ENCODE measurements around the gene SKI. TPM values are rescaled to one million over a fixed set of nuclear protein-coding genes. Genes with fewer than 3 reads are reported as not detected.

The SKI gene
- total RNA-seq, 2 experiments from 2014 or later: 4.7 to 11.7 TPM

DNA sequence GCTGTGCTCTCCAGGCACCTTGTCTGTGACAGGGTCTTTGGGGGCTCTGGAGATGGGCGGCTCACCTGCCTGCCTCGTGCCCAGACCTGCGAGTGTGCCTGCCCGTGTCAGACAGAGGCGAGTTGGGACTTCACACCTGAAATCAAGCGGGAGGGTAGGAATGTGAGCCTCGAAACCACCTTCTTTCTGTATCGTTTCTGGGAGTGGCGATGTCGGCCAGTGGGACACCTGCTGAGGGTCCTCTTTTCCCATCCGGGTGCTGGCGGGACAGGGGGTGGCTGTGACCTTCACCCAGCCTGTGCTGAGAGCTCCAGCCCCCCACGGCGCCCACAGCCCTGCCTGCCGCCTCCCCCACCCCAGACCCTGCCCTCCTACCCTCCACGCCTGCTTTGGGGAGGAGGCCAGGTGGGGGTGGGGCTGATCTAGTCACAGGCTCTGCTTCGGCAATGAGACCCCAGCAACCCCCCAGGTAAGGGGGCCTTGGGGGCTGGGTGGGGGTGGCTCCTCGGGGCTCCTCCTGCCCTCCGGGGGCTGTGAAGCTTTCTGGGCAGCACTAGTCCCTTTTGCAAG is 17.9 kb upstream of the SKI start:
- BruUV-seq (replicated peaks): no TSS peak
- Histone ChIP-seq H3K36me3 (ENCODE audit: insufficient read depth, low read length) (no peaks in the 10 kb centered on the region), H3K4me1 (ENCODE audit: insufficient read depth, low read length, poor library complexity, severe bottlenecking) (peaks cover 8% of the 10 kb centered on the region), H3K79me2 (ENCODE audit: insufficient read depth, low read depth, low read length) (no peaks in the 10 kb centered on the region), H3K9me3 (ENCODE audit: low read length) (no peaks in the 10 kb centered on the region), H3K4me2 (ENCODE audit: low read length) (no peak overlapping the region), H2AFZ (ENCODE audit: low read length) (no peak overlapping the region), H3K27ac (ENCODE audit: low read depth, low read length, poor library complexity, severe bottlenecking) (no peak overlapping the region), H4K20me1 (ENCODE audit: insufficient read depth, low read length) (no peaks in the 10 kb centered on the region; the same call in 1 of the 2 replicates), H3K9me2 (ENCODE audit: insufficient read depth, low read length) (no peaks in the 10 kb centered on the region), H3K4me3 (ENCODE audit: low read depth, low read length, poor library complexity, severe bottlenecking) (no peak overlapping the region)
- intact Hi-C loops (cut with micrococcal nuclease; ENCODE audit: unreplicated experiment): no loop called here
- no peak for DNase-seq (ENCODE audit: low spot score)
- TF ChIP-seq, protein P1, sequence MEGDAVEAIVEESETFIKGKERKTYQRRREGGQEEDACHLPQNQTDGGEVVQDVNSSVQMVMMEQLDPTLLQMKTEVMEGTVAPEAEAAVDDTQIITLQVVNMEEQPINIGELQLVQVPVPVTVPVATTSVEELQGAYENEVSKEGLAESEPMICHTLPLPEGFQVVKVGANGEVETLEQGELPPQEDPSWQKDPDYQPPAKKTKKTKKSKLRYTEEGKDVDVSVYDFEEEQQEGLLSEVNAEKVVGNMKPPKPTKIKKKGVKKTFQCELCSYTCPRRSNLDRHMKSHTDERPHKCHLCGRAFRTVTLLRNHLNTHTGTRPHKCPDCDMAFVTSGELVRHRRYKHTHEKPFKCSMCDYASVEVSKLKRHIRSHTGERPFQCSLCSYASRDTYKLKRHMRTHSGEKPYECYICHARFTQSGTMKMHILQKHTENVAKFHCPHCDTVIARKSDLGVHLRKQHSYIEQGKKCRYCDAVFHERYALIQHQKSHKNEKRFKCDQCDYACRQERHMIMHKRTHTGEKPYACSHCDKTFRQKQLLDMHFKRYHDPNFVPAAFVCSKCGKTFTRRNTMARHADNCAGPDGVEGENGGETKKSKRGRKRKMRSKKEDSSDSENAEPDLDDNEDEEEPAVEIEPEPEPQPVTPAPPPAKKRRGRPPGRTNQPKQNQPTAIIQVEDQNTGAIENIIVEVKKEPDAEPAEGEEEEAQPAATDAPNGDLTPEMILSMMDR (conservative IDR thresholded peaks at IDR 0.05; ENCODE audit: low read length): no peak
- TF ChIP-seq EZH2phosphoT487 (IDR thresholded peaks at IDR 0.05; ENCODE audit: borderline replicate concordance, low read depth, low read length): no peak
- CTCF ChIA-PET (ENCODE audit: unreplicated experiment): no interaction called here
- POLR2A ChIA-PET: no interaction called here

DNA sequence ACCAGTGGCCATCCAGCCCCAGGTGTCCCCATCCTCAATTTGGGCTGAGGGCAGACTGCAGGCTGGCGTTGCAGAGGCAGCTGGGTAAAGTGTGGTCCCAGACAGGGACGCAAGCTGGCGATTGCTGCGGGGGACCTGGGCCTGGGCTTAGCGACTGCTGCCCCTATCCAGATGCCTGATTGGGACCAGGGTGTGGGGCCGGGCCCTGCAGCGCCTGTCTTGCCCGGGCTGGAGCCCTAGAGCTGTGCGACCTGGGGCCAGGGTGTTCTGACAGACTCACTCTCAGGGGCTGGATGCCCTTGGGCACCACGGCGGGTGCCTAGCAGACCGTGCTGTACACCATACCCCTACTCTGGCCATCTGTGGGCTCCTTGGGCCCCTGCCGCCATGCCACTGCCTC is 17.3 kb upstream of the SKI start:
- Histone ChIP-seq H4K20me1 (ENCODE audit: insufficient read depth, low read length) (no peaks in the 10 kb centered on the region; the same call in 1 of the 2 replicates), H3K9me3 (ENCODE audit: low read length) (no peaks in the 10 kb centered on the region), H3K4me3 (ENCODE audit: low read depth, low read length, poor library complexity, severe bottlenecking) (no peak overlapping the region), H3K4me1 (ENCODE audit: insufficient read depth, low read length, poor library complexity, severe bottlenecking) (peaks cover 3% of the 10 kb centered on the region), H2AFZ (ENCODE audit: low read length) (no peak overlapping the region), H3K36me3 (ENCODE audit: insufficient read depth, low read length) (no peaks in the 10 kb centered on the region), H3K4me2 (ENCODE audit: low read length) (no peak overlapping the region), H3K9me2 (ENCODE audit: insufficient read depth, low read length) (no peaks in the 10 kb centered on the region), H3K79me2 (ENCODE audit: insufficient read depth, low read depth, low read length) (no peaks in the 10 kb centered on the region), H3K27ac (ENCODE audit: low read depth, low read length, poor library complexity, severe bottlenecking) (no peak overlapping the region)
- no peak for DNase-seq (ENCODE audit: low spot score)
- POLR2A ChIA-PET: interaction anchor here (0.7 kb wide), 1 partner anchor 168 kb away, joined by 3 read pairs; no protein-coding TSS in a partner anchor
- intact Hi-C loops (cut with micrococcal nuclease; ENCODE audit: unreplicated experiment): no loop called here
- no TSS peak for BruUV-seq (replicated peaks)
- CTCF ChIA-PET (ENCODE audit: unreplicated experiment): no interaction called here
- TF ChIP-seq EZH2phosphoT487 (IDR thresholded peaks at IDR 0.05; ENCODE audit: borderline replicate concordance, low read depth, low read length): no peak
- TF ChIP-seq, protein P1 (conservative IDR thresholded peaks at IDR 0.05; ENCODE audit: low read length): no peak

DNA sequence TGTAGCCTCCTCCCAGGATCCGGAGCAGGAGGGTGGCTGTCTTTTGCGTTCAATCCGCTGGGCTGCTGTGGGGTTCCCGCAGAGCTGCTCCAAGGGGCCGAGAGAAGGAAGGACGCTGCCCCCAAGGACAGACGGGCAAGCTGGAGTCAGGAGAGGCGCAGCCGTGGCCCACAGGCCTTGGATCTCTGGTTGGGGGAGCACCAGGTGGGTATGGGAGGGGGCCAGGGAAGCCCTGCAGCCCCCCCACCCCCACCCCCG is 15.9 kb upstream of the SKI start:
- Histone ChIP-seq H3K4me2 (ENCODE audit: low read length) (no peak overlapping the region), H2AFZ (ENCODE audit: low read length) (no peak overlapping the region), H4K20me1 (ENCODE audit: insufficient read depth, low read length) (no peaks in the 10 kb centered on the region; the same call in 1 of the 2 replicates), H3K9me2 (ENCODE audit: insufficient read depth, low read length) (no peaks in the 10 kb centered on the region), H3K9me3 (ENCODE audit: low read length) (no peaks in the 10 kb centered on the region), H3K36me3 (ENCODE audit: insufficient read depth, low read length) (no peaks in the 10 kb centered on the region), H3K4me3 (ENCODE audit: low read depth, low read length, poor library complexity, severe bottlenecking) (no peak overlapping the region), H3K4me1 (ENCODE audit: insufficient read depth, low read length, poor library complexity, severe bottlenecking) (no peaks in the 10 kb centered on the region), H3K27ac (ENCODE audit: low read depth, low read length, poor library complexity, severe bottlenecking) (no peak overlapping the region), H3K79me2 (ENCODE audit: insufficient read depth, low read depth, low read length) (no peaks in the 10 kb centered on the region)
- intact Hi-C loops (cut with micrococcal nuclease; ENCODE audit: unreplicated experiment): no loop called here
- no TSS peak for BruUV-seq (replicated peaks)
- CTCF ChIA-PET (ENCODE audit: unreplicated experiment): no interaction called here
- POLR2A ChIA-PET: no interaction called here
- DNase-seq (ENCODE audit: low spot score): no peak
- no peak for TF ChIP-seq EZH2phosphoT487 (IDR thresholded peaks at IDR 0.05; ENCODE audit: borderline replicate concordance, low read depth, low read length)
- TF ChIP-seq, protein P1 (conservative IDR thresholded peaks at IDR 0.05; ENCODE audit: low read length): no peak

Measured in OCI-LY7 (cell line).